WERI-Rb-1 (cell line): ENCODE measurements around the gene IL34.

Source experiments
- DNase-seq: peaks from one replicate; pipeline ENCODE4 v3.0.0-alpha.2; 2020
- H3K27ac ChIP-seq: fragments of 250-450 bp; sonication (Bioruptor Pico); 2 replicates; pipeline ENCODE4 v1.5.1; 2020; ENCODE audit warnings: mild to moderate bottlenecking, moderate library complexity
- H3K27me3 ChIP-seq: fragments of 250-450 bp; sonication (Bioruptor Pico); 2 replicates; pipeline ENCODE4 v1.5.1; 2021; ENCODE audit warnings: mild to moderate bottlenecking, low read depth, moderate library complexity; ENCODE audit not compliant: insufficient read depth, severe bottlenecking
- H3K36me3 ChIP-seq: fragments of 250-450 bp; sonication (Bioruptor Pico); 2 replicates; pipeline ENCODE4 v1.5.1; 2020; ENCODE audit warnings: mild to moderate bottlenecking, moderate library complexity
- H3K4me3 ChIP-seq: 2 replicates; pipeline ENCODE4 v1.5.1; 2011; ENCODE audit warnings: low read depth, mild to moderate bottlenecking, control low read depth, low read length
- H3K9me3 ChIP-seq: fragments of 250-450 bp; sonication (Bioruptor Pico); 2 replicates; pipeline ENCODE4 v1.5.1; 2021; ENCODE audit warnings: mild to moderate bottlenecking, moderate library complexity; ENCODE audit not compliant: severe bottlenecking
- TF ChIP-seq, protein P1 (sequence below): IDR thresholded peaks from 2 replicates; pipeline ENCODE4 v1.5.1; 2011; ENCODE audit warnings: low read depth, mild to moderate bottlenecking, control low read depth, inconsistent platforms, low read length

The IL34 gene

DNA sequence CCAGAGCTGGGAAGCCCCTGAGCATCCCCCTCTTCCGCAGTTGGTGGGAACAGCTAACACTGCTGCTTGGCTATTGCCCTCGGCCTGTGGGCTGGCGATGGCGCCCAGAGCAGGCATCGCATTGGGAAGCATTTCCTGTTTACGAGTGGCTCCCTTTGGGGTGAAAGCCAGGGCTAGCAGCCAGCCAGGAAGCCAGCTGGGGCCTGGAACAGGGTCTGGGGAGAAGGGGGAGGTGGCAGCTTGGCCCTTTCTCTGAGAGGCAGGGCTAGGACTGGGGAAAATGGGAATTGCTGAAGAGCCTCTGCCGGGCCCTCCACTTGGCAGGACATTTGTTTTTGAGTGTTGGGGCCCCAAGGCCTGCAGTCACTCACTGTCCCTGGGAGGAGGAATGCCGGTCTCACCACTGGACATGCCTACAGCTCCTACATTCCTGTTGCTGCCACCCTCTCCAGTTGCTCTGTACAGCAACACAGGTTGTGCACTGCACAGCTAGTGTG, 41.9 kb downstream of the IL34 start:
- peaks cover 10% of the 10 kb centered on the region for H3K36me3 ChIP-seq
- H3K27me3 ChIP-seq = no peaks in the 10 kb centered on the region
- DNase-seq = no peak
- H3K27ac ChIP-seq = peak overlapping the region; percentile 85; the same call in 1 of the 2 replicates
- H3K9me3 ChIP-seq = no peaks in the 10 kb centered on the region
- TF ChIP-seq, protein P1, sequence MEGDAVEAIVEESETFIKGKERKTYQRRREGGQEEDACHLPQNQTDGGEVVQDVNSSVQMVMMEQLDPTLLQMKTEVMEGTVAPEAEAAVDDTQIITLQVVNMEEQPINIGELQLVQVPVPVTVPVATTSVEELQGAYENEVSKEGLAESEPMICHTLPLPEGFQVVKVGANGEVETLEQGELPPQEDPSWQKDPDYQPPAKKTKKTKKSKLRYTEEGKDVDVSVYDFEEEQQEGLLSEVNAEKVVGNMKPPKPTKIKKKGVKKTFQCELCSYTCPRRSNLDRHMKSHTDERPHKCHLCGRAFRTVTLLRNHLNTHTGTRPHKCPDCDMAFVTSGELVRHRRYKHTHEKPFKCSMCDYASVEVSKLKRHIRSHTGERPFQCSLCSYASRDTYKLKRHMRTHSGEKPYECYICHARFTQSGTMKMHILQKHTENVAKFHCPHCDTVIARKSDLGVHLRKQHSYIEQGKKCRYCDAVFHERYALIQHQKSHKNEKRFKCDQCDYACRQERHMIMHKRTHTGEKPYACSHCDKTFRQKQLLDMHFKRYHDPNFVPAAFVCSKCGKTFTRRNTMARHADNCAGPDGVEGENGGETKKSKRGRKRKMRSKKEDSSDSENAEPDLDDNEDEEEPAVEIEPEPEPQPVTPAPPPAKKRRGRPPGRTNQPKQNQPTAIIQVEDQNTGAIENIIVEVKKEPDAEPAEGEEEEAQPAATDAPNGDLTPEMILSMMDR = no peak
- H3K4me3 ChIP-seq = no peak overlapping the region

DNA sequence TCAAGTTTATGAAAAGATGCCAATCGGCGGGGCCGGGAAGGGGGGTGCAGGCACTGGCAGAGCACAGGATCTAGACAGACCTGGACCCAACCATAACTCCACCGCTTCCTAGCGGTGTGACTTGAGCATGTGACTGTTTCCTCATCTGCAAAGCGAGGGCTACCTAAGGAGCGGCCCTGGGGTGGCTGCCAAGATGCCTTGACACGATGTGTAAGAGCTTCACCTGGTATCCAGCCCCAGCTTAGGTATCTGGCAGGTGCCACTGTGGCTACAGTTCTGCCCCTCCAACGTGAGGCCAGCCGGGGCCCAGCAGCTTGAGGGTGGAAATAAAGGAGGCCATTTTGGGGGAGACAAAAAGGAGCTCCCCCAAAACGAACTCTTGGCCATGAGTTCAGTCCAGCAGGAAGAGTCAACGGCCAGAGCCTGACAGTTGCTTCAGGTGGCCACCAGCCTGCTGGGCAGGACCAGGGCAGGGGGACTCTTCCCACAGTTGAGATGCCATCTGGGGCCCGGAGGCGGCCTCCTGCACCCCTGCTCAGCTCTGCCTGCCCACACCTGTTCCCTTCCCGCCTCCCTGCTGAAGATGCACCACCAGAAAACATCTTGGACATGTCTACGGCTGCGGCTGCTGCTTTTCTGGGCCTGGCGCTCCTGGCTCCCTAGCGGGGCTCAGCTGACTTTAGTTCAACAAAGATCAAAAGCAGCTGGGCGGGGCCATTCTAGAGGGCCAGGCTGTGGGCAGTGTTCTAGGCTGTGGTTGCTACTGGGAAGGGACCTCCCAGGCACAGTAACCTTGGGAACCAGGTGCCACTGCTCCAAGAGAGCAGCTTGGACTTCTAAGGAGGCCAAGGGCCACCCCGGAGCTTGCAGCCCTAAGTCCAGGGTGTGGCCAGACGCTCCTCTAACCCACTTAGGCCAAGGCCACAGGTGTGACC, 42.9 kb downstream of the IL34 start:
- no peak for DNase-seq

DNA sequence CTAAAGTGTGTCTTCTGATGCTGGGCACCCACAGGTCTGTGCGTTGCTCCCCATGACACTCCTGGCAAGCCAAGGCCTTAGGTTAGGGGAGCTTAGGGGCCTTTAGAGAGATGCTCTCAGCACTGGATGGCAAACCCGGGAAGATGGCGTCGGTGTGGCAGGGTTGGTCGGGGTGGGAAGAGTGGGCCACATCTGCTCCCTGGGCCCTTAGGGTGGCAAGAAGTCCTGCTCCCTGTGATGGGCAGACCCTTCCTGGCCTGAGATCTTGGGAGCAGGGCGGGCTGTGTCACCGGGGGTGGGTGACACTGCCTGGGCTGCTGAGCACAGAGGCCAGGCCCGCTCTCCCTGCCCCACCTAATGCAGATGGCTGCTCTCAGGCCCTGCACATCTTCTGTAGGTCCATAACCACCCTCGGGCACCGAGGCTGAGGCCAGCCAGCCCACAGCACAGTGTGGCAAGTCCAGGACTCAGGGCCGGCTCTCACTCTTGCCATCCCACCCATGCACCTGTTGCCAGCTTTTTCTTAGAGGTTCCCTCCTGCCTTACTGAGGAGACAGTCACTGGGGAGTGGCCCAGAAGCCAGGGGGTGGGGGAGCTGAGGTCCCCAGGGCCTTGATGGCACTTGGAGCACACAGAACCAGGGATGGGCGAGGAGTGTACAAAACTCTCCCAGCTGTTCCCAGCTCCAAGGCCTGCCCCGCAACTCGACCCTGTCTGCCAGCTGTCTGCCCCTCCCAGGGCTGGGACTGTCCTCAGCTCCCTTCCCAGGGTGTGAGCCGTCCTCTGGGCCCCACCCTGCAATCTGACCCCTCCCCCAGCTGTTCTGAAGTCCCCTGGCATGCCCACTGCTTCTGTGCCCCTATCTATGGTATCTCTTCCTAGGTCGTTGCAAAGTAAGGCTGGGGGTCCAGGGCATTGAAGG, 43.9 kb downstream of the IL34 start:
- TF ChIP-seq, protein P1 = no peak

More for the DNA sequence above, 42.9 kb downstream of the IL34 start:
- Histone ChIP-seq H3K27ac (no peak overlapping the region), H3K36me3 (0 out of 2 replicates have a peak, but pooled peaks cover 3% of the 10 kb centered on the region), H3K4me3 (no peak overlapping the region), H3K27me3 (no peaks in the 10 kb centered on the region), H3K9me3 (no peaks in the 10 kb centered on the region)
- TF ChIP-seq, protein P1 = no peak

DNA sequence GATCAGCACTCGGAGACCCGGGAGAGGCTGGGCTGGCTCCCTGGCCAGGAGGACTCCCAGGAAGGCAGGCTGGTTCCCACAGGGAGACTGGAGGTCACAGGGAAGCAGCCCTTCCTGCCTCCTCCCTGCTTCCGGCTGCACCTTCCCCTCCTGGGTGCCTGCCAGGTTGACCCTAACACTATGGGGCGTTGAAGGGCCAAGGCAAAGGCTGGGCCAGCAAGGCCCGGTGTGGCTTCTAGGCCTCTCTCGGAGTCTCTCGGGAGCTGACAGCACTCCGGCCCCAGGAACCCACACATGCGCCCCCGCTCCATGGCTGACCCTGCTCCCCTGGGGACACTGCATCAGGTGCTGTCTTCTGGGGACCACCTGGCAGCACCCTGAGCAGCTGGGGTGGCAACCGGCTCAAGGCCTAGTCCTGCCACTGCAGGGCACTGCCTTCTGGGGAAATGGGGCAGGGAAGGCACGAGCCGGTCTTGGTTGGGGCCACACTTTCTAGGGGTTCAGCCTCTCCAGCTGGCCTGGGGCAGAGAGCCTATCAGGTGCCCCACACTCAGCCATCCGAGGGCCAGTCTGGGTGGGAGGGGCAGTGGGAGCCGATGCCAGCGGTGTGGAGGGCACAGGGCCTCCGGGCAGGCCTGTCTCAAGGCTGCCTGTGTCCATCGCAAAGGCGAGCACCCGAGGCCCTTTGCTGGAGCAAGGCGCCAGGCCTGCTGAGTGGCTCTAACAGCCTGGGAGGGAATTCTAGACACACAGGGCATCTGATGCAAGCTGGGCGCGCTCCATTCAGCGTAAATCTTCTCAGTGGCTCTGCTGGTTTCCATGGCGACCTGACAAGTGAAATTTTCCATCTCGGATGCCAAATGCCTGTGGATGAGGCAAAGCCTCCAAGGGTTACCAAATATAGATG, 45.1 kb downstream of the IL34 start:
- DNase-seq = no peak
- H3K27ac ChIP-seq = no peak overlapping the region; the same call in 1 of the 2 replicates
- H3K36me3 ChIP-seq = no peaks in the 10 kb centered on the region
- TF ChIP-seq, protein P1 = no peak
- H3K4me3 ChIP-seq = no peak overlapping the region
- H3K27me3 ChIP-seq = no peaks in the 10 kb centered on the region
- H3K9me3 ChIP-seq = no peaks in the 10 kb centered on the region

More for the DNA sequence above, 43.9 kb downstream of the IL34 start:
- Histone ChIP-seq H3K36me3 (no peaks in the 10 kb centered on the region), H3K4me3 (no peak overlapping the region), H3K27ac (no peak overlapping the region), H3K9me3 (no peaks in the 10 kb centered on the region), H3K27me3 (no peaks in the 10 kb centered on the region)
- no peak for DNase-seq
